HG02973 (cell line): Measurements from ENCODE around the gene NFIB.

Source experiments
- ATAC-seq: cut with Tn5 transposase; IDR thresholded peaks from one replicate; pipeline ENCODE4 v1.9.1; 2021; ENCODE audit warnings: moderate library complexity; ENCODE audit not compliant: unreplicated experiment

The NFIB gene

GRCh38 chr9:14313951-14314423, at the start of gene NFIB:
TSS of gene NFIB (minus strand) at chr9:14314141. CDS start at chr9:14313511, 630 bp downstream.
- ATAC-seq = no peak

- ATAC-seq = no peak
Measured at GRCh38 chr9:14362175-14362574, 48.2 kb upstream of the NFIB start.

- ATAC-seq = no peak
Measured at GRCh38 chr9:14361074-14361473, 47.1 kb upstream of the NFIB start.

DNA sequence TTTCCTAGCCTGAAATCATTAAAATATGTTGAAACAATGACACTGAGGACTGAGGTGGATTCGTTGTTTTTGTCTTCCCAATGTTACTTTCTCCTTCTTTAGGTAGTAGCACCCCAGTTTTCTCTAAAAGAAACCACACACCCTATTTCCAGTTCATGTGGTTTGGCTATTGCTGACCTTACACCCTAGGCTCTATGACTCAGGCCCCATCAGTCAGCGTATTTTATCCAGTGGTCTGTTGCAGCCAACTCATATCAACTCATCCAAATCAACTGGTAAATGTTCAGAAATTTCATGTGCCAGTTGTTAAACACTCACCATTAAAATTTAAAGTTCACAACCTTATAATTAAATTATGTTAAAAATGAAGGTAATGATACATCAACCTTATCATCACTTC, 44.6 kb upstream of the NFIB start:
- no peak for ATAC-seq

DNA sequence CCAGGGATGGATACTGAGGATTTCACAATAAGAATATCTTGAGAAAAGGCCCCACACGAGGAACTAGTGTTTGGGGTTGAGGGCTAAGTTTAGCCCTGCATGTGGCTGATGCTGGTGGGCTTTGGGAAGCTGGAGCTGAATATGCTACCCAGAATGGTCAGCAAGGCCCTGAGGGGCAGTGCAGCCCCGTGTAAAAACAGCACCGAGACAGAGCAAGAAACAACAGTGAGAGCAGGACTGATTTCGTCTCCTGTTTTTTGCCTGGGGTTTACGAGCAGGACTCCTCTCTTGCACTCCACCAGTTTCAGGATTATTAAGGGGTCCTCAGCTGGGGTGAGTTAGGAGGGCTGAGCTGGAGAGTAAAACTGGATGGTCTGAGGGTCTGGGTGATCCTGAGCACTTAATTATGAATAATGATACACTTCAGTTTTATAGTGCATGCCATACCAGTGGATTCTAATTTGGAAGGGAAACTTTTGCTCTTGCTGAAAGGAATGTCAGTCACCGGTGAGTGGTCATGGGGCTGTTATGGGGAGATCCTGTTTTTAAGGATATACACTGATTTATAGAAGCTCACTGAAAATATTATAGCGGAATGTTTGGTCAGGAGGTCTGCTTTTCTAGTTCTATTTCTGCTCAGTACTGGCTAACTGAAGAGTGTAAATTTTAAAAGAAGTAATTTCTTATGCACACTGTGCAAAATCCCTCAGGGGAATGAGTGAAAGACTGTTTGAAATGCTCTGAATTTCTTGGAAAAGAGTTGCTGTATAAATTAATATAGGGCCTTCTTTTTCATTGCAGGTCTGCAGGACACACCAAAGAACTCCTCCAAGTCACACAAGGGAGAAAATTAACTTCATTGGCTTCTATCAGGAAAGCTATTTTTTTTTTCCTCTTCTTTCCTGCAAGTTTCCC, 42.7 kb upstream of the NFIB start:
- ATAC-seq = no peak

GRCh38 chr9:14354201-14354600, 40.3 kb upstream of the NFIB start:
- ATAC-seq = no peak

DNA sequence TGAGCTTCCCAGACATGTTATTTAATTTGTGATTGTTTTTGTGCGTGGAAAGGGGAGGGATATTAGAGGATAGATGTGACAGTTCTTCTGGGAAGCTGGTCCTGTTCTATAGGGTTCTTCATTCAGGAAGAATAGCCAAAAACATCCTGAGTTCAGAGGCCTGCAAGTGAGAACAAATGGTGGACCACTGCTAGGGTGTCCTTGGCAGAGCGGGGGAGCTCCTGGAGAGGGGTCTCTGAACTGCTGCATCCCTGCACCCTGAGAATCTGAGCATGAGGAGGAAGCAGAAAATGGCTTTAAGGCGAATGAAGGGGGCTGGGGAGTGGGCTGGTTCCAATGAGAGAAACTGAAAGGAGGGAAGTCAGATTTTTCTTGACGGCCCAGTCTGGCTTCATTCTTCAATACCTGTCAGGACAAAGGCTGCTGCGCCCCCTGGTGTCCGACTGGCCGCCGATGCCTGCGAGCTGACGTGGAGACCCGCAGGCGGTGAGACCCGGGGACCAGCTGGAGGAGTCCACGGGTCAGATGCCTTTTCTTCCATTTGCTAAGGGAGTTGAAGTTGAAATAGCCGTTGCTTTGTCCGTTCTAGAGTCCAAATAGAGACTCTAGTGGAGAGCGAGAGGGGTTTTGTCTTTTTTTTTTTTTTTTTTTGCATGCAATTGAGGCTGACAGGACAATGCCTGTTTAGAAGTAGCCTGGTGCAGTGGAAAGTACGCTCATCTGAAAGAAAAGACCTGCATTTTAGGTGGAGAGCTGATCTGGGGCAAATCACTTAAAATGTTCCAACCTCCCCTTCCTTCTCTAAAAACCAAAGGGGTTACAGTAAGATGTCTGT, 39.5 kb upstream of the NFIB start:
- peak; percentile 91 for ATAC-seq

DNA sequence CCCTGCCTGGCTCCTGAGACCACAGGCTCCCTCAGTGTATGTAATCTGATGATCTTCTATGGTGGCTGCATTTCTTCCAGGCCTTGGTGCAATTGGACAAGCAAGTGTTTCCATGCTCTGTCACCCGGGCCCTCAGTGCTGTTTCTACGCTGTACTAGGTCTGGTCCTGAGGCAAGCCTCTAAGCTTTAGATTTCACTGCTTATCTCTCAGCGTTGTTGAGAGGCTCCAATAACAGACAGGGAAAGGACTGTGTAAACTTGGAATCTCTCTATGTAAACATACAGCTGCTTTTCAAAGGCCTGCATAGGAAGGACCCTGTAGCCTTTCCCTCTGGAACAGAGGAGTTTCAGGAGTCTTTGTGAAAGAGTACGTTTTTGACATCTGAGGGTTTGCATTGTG, 38.6 kb upstream of the NFIB start:
- no peak for ATAC-seq

GRCh38 chr9:14351221-14351836, 37.4 kb upstream of the NFIB start:
- no peak for ATAC-seq

DNA sequence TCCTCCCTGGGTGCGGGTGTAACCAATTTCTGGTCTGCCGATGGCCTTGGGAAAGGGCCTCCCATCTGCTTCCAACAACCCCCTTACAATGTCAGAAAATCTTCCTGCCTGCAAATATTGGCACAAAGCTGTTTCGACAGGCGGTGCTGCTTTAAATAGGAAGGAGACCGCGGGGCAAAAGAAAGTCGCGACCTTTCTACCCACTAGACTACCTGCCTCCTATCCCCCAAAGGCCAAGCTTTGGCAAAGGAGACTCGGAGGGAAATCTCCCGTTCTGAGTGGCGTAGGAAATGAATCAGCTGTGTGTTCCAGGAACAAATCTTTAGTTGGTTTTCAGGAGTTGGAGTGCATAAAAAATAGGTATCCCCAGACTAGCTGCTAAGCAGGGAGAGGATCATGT, 36.8 kb upstream of the NFIB start:
- ATAC-seq = no peak

GRCh38 chr9:14350349-14350728, 36.4 kb upstream of the NFIB start:
- no peak for ATAC-seq

- ATAC-seq = no peak
Measured at GRCh38 chr9:14349447-14350348, 35.8 kb upstream of the NFIB start.

- ATAC-seq = no peak
Measured at GRCh38 chr9:14349146-14349446, 35.2 kb upstream of the NFIB start.

- ATAC-seq = no peak
Measured at GRCh38 chr9:14348373-14349145, 34.6 kb upstream of the NFIB start.

GRCh38 chr9:14348123-14348372, 34.1 kb upstream of the NFIB start:
- no peak for ATAC-seq

GRCh38 chr9:14347406-14348122, 33.6 kb upstream of the NFIB start:
- ATAC-seq = no peak

GRCh38 chr9:14346811-14347405, 33.0 kb upstream of the NFIB start:
- ATAC-seq = no peak

- ATAC-seq = no peak
Measured at GRCh38 chr9:14346231-14346791, 32.4 kb upstream of the NFIB start.
